NAMALWA (cell line): ENCODE measurements around the gene GCK.

Source experiments
- DNase-seq: peaks from one replicate; pipeline ENCODE4 v3.0.0-alpha.2; 2015; ENCODE audit warnings: low spot score

The GCK gene

DNA sequence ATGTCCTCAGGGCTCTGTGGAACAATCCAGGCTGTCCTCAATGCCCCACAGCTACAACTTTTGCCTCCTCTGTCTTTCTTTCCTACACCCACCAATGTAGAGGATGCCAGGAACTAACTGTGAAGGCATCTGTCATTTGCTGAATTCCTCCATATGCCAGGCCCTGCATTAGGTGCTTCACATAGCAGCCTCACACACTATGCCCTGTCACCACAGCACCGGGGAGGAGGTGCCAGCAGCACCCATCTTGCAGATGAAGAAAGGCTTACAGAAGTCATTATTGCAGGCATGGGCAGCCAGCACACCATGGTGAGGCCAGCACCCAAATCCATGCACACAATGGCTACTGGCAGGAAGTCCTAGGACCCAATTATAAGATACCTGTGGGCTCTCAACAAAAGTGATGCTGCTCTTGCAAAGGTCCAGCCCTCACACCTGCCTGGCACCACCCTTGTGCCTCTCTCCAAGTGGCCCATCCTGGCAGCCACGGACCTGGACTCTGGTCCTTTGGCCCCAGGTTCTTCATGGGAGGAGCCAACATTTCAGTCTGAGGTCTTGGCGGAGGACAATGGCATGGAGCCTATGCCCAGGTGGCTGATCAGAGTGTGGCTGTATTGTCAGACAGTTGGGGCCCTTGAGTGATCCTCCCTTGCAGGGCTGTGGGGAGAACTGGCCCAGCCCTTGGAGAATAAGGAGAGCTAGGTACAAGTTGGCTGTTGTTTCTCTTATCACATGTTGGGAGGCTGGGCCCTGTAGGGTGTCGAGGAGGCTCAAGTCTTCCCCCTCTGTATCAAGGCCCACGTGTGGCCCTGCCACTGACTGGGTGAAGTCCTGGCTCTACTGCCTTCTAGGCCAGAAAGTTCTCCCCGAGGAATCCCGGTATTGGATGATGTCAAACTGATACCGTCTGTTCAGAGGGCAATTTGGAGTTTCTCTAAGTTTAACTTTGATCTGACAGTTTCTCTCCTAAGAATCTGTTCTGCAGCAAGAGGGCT lies 33.8 kb downstream of the GCK start:
- no peak for DNase-seq

DNA sequence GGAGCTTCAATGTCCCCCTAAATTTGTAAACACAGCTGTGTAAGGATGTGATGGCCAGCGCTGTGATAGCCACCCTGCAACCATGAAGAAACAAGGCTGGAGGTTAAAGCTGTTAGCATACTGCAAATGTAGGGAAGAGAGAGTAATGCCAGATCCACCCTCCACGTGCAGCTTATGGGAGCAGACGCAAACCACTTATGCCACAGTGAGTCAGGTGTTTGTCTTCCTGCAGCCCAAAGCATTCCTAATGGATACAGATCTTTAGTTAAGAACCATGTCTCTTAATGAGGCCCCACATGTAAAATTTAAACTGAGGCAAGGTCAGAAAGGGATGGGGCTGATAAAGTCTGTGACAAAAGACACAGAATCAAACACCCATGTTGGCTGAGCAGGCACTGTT lies 34.5 kb downstream of the GCK start:
- no peak for DNase-seq

DNA sequence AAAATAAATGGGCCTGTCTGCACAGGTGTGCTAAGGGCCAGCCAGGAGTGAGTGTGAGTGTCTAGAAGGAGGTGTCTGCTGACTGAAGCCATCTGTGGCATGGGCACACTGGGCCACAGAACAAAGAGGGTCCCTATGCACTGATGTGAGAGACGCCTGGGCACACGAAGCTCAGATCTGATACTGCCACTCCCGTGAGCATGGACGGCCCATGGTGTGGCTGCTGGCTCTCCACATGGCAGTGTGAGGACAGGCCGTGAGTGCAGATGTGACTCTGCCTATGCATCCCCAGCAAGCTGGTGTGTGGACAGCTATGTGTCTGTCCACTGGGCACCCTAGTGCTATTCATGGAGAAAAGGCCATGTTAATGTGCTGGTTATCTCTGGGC lies 35.3 kb downstream of the GCK start:
- no peak for DNase-seq

DNA sequence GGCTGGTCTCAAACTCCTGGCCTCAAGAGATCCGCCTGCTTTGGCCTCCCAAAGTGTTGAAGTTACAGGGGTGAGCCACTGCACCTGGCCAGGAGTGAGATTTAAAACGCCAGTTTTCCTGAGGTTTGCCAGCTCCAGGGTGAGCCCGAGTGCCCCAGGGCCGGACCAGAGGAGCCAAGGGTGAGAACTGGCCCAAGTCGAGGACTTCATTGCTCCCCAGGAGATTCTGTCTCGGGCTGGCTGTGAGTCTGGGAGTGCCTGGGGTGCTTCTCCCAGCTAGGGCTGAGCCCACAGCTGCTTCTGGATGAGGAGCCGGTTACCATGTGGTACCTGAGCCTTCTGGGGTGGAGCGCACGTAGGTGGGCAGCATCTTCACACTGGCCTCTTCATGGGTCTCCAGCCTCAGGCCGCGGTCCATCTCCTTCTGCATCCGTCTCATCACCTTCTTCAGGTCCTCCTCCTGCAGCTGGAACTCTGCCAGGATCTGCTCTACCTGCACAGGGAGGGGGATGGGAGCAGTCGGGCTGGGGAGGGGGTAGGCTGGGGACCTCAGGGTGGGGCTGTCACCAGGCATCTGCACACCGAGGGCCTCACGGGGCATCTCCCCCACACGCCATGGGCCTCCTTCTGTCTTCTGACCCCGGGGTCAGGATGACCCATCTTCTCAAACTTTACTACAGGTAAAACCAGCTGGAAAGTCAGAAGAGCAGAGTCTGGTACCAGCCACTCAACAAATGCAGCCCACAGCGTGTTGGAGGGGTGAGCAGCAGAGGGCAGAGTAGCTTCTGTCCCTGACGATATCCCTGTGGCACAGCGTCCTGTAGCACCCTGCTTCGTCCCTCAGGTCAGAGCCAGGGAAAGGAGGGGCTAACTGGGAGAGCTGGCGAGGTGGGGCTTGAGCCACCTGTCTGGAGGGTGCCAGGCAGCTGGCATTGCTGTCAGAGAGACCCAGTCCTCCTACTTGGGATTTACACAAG lies 36.0 kb downstream of the GCK start:
- DNase-seq = no peak

DNA sequence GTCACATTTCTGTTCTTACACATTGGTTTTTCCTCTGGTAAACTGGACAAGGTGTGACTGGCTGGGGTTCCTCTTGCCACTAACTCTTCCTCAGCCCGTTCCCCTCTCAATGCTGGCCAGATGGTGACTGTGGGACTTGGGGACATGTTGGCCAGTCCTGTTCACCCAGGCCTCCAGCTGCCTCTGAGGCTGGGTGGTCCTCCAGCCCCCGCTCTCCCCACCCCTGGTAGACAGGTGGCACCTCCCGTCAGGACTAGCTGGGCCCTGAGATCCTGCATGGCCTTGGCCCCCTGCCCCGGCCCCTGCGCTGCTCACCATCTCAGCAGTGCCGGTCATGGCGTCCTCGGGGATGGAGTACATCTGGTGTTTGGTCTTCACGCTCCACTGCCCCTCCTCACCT lies 37.3 kb downstream of the GCK start:
- no peak for DNase-seq

DNA sequence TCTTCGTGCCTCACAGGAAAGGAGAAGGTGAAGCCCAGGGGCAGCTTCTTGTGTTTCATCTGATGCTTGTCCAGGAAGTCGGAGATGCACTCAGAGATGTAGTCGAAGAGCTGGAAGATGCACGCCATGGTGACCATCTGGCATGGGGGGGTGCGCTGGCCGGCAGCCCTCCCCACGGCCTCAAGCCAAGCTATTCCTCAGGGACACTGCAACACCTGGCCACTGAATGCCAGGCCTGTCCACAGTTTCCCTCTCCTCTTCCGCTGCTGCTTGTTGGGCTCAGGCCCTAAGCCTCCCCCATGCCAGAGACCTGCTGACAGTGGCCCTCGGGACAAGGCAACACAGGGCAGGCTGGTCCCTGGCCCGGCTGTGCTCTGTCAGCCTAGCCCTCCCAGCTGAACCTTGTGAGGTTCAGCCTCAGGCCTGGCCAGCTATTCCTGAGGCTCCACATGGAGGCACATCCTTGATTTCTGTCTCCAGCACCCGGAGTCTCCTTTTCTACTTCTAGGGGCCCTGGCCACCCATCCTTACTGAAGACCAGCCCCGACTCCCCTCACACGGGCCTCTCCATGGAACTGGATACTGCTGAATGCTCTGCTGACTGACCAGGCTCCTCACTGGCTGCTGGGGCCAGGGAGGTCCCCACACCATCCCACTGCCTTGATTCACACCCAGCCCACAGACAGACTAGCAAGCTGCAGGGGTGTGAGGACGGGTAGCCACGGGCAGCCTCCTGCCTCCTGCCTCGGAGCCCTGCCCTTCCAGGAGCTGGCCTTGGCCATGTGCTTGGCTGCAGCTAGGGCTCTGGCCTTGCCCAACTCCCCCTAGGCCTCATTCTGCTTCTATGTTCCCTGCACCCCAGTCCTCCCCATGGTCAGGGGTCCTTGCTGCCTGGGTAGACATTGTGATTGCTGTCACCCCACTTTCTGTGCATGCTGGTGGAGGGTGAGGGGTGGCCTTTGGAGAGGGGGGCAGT lies 38.0 kb downstream of the GCK start:
- no peak for DNase-seq

DNA sequence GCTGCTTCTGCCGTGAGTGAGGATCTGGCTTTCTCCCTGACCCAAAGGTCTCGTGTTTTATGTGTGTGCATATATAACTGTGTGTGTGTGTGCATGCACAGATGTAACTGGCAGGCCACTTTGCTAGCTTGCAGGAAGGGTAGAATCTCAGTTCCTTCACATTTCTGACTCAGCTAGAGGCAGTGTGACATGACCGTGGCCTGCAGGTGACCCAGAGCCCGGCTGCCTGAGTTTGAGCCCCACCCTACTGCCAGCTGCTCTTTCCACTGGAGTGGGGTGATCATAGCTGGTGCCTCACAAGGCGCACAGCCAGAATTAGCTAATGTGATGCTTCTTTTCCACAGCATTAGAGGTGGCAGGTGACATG lies 38.8 kb downstream of the GCK start:
- peak; percentile 21 for DNase-seq

DNA sequence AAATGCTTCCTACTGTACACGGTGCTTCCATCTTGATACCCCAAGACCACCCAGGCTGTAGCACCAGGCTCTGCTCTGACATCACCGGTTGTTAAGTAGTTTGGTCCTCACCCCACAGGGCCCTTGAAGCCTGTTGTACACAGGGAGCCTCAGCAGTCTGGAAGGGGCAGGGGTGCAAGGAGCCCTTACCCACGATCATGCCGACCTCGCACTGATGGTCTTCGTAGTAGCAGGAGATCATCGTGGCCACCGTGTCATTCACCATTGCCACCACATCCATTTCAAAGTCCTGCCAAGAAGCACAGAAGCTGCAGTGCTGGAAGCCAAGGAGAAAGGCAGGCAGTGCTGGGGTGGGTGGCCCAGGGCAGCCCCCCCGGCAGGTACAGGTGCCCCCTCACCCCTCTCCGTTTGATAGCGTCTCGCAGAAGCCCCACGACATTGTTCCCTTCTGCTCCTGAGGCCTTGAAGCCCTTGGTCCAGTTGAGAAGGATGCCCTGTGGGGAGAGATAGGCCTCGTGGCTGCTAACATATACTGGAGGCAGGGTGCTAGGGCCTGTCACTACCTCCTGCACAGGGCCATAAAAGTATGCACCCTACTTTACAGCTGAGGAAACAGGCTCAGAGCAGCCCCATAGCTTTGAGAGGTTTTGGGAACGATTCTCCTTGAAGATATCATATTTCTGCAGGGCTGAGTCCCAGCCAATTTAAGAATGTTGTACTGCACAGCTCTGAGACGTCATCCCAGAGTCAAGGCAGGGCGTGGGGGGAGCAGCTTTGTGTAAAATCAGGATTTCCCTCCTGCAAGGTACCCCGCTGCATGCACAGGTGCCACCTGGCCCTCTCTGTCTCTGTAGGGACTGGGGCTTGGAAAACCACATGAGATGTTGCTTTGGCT lies 39.4 kb downstream of the GCK start:
- no peak for DNase-seq

DNA sequence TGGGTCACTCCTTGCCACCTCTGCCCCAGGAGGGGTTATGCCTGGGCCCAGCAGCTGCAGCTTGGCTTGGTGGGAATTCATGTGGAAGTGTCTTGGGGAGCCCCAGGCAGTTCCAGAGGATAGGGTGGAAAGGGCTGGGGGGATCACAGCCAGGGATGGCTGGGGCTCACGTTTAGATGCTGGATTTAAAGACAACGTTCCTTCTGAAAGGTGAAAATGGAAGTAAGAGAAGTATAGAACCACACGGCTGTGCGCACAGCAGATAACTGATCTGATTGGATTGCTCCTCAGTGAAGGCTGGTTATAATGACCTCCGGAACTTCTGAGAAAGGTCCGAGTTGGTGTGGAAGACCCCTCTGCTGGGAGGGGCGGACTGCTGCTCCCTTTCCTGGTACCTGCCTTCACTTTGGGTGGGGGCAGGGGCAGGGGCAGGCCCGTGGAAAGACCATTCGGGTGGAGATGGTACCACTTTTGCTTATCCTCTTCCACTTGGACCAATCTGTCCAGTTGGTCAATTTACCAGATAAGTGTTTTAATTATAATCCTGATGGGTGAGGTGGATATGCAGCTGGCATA lies 40.2 kb downstream of the GCK start:
- DNase-seq = no peak

DNA sequence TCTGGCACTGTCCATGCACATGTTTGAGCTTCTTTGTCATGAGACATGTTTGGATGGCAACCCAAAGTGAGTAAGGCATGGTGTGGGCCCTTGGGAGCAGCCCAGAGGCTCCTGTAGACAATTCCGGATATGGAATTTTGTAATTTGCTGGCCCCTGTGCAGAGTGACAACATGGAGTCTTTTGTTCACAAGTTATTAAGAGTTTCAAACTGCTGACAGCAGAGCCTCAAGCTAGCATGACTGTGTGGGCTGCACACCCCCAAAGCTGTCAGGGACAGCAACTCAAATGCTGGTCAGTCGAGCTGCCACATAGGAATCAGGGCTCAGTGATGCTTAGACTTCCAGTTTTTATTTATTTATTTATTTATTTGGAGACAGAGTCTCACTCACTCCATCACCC lies 41.1 kb downstream of the GCK start:
- no peak for DNase-seq

DNA sequence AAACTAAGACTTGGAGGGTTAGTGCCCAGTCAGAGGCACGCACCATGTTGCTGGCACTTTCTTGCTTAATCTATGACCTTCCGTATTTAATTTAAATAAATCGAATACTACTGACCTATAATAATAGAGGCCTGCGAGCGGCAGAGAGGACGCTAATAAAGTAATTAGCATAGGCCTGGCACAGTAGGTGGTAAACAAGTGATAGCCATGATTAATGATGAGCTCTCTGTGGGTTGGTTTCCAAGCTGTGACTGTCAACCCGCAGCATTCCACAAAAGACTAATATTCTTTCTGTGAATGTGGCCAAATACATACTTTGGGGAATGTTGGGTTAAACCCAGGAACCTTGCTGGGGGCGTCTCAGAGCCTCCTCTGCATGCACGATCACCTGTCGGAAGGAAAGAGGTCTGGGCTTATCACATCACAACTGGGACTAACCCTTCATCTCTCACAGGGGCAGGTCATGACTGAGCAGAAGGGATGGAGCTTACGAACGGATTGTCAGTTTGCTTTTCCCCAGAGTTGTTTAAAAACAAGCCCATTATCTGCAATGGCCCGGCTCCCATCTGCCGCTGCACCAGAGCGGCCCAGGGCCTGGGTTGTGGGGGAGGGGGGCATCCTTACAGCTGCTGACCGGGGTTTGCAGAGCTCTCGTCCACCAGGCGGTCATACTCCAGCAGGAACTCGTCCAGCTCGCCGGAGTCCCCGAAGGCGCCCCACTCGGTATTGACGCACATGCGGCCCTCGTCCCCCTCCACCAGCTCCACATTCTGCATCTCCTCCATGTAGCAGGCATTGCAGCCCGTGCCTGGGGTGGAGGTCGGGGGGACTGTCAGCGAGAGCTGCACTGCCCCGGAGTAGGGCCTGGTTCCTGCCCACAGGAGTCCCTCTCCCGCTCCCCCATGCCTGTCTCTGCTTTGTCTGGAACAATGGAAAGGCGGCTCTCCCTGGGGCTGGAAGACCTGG lies 41.9 kb downstream of the GCK start:
- no peak for DNase-seq

DNA sequence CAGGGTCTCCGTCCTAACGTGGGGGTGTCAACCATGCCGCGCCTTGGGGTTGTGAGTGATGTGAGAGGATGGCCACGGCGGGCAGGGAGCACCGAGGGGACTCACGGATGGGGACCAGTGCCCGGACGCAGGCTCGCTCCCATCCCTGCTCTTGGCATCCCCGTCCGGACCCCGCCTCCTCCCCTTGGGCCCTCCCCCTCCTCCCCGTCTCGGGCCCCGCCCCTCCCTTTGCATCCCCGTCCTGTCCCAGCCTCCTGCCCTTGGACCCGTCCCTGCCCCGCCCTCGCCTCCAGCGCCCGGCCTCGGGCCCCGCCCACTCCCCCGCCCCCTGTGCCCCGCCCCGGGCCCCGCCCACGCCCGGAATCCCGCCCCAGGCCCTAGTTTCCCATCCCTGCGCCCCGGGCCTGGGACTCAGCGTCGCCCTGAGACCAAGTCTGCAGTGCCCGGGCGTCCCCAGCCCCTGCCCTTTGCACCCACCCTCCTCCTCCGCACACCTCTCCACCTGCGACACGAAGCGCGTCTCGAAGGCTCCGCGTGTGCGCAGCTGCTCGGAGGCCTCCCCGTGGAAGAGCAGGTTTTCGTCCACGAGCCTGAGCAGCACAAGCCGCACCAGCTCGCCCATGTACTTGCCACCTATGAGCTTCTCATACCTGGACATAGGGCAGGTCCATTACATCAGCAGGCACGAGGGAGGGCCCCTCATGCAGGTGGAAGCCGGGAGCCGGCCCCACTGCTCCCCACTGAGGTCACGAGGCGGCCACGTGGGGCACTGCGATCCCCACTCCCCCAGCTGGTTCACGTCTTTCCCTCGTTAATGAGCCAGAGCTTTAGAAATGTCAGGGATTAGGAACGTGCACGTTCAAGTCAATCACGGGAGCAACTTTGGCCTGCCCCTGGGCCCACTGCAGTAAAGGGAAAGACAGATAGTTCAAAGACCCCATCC lies 43.0 kb downstream of the GCK start:
- DNase-seq = peak; percentile 29

DNA sequence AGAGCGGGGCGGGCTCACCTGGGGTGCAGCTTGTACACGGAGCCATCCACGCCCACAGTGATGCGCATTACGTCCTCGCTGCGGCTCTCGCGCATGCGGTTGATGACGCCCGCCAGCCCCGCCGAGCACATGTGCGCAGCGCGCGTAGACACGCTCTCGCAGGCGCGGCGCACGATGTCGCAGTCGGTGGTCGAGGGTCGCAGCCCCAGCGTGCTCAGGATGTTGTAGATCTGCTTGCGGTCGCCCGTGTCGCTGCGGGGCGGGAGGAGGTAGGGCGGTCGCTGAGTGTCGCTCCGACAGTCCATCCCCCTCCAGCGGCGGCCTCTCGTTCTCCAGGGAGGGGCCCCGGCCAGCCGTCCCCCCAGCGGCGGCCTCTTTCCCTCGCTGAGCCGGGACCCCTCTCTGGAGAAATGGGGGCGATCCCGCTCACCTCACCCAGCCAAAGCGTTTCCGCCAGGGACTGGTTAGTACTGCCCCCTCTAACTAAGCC lies 43.7 kb downstream of the GCK start:
- no peak for DNase-seq

DNA sequence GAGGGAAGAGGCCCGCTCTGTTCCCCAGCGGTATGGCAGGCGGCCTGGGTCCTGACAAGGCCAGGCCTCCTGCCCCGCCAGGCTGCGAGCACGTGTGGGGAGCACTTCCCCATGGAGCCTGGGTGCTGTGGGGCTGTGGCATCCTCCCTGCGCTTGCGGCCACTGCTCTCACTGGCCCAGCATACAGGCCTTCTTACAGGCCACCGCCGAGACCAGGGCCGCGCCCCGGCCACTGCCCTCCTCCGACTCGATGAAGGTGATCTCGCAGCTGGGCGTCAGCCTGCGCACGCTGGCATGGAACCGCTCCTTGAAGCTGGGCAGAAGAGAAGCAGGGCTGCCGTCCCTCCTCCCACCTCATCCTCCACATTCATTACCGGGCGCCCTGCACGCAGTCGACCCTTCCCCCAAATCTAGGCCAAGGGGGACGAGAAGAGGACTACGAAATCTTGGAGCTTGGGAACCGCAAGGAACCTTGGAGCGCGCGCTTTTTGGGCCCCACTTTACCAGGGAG lies 44.2 kb downstream of the GCK start:
- DNase-seq = no peak

DNA sequence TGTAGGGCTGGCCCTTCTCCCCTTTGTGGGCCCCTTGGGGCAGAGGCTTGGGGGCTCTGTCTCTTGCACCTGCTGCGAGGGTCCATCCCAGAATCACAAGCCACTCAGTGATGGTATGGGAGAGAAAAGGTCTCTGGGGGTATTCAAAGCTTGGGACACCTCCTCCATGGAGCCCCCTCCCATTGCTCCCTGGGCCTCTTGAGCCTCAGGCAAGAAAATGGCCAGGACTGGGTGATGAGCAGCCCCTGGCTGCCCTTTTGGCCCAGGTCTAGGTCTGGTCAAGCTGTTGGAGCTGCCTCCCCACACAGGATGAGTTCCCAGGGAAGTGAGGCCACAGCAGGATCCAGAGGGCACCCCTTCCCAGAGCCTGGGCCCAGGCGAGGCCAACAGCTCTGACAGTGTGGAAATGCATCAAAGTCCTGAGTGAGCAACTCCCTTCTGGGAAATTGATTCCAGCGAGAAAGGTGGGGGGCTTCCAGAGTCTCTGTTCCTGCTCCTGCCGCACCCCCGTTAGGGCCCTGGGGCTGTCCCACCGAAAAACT lies 44.7 kb downstream of the GCK start:
- no peak for DNase-seq

DNA sequence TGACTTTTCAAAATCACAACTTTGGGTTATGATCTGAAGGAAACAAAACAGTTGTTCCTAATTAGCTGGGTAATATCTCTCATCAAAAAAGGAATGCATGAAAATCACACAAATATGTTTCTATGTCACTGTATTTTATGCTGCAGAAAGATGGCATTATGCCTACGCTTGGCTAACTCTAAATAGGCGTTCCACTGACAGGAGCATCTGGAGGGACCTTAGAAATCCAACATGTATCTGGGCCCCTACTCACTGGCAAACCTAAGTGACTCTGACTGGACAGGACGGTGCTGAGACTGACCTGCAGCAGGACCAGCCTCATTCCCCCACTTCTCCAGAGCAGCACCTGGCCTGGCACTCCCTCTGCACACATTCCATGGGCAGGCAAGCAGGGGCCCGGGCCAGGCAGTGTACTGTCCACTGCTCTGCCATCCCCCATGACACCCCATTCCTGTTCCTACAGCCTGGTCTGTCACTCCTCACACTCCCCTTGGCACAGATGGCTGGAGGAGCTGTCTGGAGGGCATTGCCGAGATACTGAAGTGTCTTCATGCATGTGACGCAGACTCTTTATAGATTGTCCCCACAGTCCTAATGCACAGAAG lies 45.5 kb downstream of the GCK start:
- DNase-seq = no peak

DNA sequence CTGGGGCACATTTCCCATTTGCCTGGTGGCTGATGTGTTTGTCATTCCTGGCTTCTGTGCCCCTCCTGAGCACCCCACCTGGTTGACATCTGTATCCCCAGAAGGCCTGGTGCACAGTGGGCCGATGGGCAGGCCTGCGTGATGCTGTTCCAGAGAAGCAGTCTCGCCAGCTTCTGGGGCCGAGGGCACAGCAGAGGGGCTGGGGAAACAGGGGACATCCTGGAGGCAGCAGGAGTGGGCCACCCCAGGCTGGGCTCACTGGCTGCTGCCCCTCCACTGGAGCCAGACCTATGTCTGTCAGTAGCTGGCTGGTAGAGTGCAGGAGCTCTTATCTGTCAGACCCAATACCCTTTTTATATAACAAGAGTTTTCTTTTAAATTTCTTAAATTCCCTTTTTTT lies 47.2 kb downstream of the GCK start:
- no peak for DNase-seq
